AG08396 (cell line): ENCODE data around the gene SLC35A1.

ENCODE experiments used
- DNase-seq: peaks from one replicate; pipeline ENCODE4 v3.0.0; 2012; ENCODE audit warnings: low spot score, mixed read lengths

SLC35A1 gene

DNA sequence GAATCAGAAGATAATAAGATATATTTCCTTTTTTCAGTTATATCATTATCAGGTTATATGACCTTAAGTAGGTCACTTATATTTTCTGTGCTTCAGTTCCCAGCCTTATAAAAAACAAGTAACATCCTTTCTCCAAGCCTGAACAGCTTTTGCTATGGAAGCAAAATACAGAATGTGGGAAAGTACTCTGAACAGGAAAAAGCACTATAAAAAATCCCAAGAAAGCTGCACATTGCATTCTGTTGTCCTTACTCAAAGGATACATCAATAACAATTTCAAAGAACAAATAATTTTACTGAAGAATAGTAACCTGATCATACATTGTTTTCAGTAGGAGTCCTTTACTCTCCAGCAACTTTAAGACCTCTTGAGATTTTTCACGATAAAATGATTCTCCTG, 56.4 kb downstream of the SLC35A1 start:
- no peak for DNase-seq

DNA sequence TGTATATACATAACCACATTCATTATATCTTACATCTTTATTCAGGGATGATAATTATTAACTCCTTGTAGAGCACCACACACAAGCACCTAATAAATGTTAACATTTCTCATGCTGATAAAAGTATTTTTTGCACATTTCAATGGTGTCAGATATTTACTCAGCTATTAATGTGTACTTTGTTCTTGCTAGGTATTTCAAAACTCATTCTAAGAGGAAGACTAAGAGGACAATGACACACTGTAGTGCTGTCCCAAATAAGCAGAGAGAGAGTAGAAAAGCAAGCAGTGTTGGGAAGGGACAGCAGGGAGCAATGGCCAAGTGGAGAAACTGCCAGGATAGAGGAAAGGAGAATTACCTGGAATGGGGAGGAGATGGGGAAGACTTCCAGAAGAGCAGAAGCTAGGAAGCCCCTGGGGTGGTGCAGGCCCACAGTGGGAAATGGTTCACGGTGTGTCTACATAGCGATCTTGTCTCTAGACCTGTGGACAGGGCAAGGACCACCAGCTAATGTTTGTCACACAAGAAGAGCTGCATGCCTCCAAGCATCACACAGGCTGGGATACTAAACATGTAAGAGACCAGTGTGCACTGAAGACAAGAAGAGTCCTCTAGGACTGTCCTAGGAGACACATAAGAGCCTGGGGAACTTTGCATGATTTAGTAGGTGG, 61.7 kb downstream of the SLC35A1 start:
- no peak for DNase-seq

DNA sequence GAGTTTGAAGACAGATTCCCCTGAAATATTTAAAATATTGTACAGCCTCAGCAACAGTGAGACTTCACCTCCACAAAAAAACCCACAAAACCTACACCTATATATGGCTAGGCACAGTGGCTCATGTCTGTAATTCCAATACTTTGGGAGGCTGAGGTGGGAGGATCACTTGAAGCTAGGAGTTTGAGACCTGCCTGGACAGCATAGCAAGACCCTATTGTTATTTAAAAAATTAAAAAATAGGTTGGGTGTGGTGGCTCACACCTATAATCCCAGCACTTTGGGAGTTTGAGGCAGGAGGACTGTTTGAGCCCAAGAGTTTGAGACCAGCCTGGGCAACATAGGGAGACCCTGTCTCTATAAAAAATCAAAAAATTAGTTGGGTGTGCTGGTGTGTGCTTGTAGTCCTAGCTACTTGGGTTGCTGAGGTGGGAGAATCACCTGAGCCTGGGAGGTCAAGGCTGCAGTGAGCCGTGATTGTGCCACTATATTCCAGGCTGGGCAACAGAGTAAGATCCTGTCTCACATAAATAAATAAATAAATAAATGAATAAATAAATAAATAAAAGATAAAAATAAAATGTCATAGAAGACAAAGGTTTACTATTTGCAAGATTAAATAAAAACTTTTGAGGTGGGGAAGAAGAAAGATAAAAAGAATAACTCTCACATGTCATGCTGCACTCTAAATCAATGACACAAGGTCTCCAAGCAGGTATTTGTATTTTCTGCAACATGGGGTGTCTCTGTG, 65.9 kb downstream of the SLC35A1 start:
- DNase-seq, result no peak

- no peak for DNase-seq
These were observed 66.8 kb downstream of the SLC35A1 start for GRCh38 chr6:87539554-87539953.

GRCh38 chr6:87540539-87540938, 67.8 kb downstream of the SLC35A1 start:
- DNase-seq, result no peak

- DNase-seq, result no peak
These were observed 68.3 kb downstream of the SLC35A1 start for GRCh38 chr6:87541041-87541440.

DNA sequence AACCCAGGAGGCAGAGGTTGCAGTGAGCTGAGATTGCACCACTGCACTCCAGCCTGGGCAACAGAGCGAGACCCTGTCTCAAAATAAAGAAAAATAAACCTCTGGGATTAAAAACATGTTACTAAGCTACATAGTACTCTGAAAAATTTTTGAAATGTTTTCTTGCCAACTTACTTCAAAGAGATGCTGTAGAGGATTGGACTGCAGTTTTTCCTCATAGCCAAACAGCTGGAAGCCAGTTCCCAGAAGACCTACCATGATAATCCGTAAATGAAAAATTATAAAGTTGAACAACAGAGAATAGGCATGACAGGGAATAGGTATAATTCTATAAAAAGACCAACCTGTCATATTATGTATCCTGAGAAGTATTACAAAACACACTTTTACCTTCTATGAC, 69.0 kb downstream of the SLC35A1 start:
- no peak for DNase-seq

GRCh38 chr6:87543696-87544473, 71.1 kb downstream of the SLC35A1 start:
- no peak for DNase-seq

DNA sequence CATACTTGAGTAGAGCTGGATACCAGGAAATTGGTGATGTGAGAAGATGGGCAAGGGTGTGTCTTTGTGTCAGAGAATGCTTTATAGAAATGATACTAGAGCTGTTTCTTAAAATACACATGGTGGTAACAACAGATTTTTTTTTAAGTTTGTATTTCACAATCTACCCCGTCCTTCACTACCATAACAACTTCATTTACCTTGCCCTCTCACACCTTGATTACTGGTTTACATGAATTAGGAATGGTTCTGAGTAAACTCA, 71.6 kb downstream of the SLC35A1 start:
- no peak for DNase-seq

DNA sequence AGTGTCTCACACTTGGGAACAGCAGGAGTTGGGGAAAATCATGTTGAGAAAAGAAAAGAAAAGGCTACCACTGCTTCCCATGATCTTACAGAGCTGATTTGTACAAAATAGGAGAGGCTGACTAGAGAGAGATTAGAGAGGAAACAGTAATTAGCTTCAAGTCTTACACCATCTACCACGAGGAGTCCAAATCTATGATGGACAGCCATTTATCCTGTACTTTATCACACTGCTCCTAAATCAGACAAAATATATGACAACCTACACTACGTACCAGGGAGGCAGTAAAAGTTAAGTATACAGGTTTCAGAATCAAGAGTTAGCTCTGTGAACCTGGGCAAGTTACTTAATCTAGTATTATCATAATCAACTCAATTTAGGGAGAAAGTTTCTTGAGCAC, 79.0 kb downstream of the SLC35A1 start:
- DNase-seq, result no peak

- DNase-seq, result no peak
These were observed 80.5 kb downstream of the SLC35A1 start for GRCh38 chr6:87553159-87553765.

DNA sequence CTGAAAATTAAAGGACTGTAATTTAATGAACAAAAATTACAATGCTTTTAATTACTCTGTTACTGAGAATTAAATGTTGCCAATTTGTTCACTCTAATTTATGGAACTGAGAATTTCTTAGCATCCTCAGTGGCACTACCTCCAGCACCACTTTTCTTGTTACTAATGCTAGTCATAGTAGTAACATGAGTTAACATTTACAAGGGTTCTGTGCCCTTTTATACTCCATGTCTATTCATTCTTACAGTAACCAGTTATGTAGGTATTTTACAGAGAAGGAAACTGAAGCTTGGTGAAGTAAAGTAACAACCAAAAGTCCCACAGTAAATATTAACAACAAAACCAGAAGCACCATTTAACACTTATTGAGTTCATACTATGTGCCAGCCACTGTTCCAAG, 82.7 kb downstream of the SLC35A1 start:
- DNase-seq, result no peak

- DNase-seq, result no peak
These were observed 85.7 kb downstream of the SLC35A1 start for GRCh38 chr6:87558446-87558845.

DNA sequence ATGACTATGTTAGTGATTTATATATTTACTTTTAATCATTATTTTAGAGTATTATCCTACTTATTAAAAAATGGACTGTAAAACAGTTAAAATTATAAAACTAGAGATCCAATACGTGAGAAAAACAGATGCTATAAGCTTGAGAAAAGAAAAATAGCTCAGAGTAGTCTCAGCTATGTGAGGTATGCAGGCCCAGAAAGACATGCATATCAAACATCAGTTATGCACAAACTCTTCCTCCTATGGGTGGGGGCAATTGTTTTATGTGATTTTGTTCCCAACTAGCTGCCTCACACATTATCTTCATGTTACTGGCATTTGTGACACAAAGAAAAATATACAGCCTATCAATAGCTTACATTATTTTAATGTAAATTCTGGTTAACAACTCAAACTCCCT, 88.2 kb downstream of the SLC35A1 start:
- DNase-seq, result no peak
